B cell (primary cell): ENCODE data around the gene CADM1. TPM values are rescaled to one million over a fixed set of nuclear protein-coding genes. Genes with fewer than 3 reads are reported as not detected.

Experiments
- ATAC-seq: fragments of 200-7000 bp; cut with Tn5 transposase; one replicate; pipeline ENCODE4 v1.10.0; 2021; ENCODE audit warnings: low read depth, mild to moderate bottlenecking, moderate number of reproducible peaks, moderate library complexity
- CTCF ChIA-PET: fragments of 350-600 bp; sonication (Branson Sonifier 250); formaldehyde crosslinking; loops from one replicate; lab custom pipeline; 2021; ENCODE audit warnings: antibody characterized with exemption, inconsistent platforms; lab: Charles Lee
- POLR2A ChIA-PET: fragments of 350-600 bp; sonication (Branson Sonifier 250); formaldehyde crosslinking; loops from one replicate; lab custom pipeline; 2021; ENCODE audit warnings: antibody characterized with exemption; lab: Charles Lee
- DNase-seq: peaks from one replicate; pipeline ENCODE4 v3.0.0; 2013
- H2AFZ ChIP-seq: 2 replicates; pipeline ENCODE4 v1.6.1; 2012; ENCODE audit warnings: mild to moderate bottlenecking, low read depth, low read length; ENCODE audit not compliant: insufficient read depth, poor library complexity, severe bottlenecking
- H3K27ac ChIP-seq, 2 donors: 1 replicate in 1 of 2; 2 replicates in 1 of 2; pipeline ENCODE4 v1.5.1; 2012 to 2013; ENCODE audit warnings: low read length in 2 of 2, mild to moderate bottlenecking in 2 of 2, moderate library complexity in 1 of 2
- H3K27me3 ChIP-seq, 4 experiments: fragments of 200-600 bp in 1 of 4; sonication (generic) in 1 of 4; replicated peaks in 1 of 4; 1 replicate in 2 of 4; 2 replicates in 2 of 4; pipeline versions ENCODE4 v1.6.1 to v1.7.0; 2013 to 2016; ENCODE audit warnings: low read length in 3 of 4, mild to moderate bottlenecking in 2 of 4, mixed read lengths in 1 of 4, moderate library complexity in 1 of 4; ENCODE audit not compliant: insufficient read depth in 4 of 4, control insufficient read depth in 3 of 4; ENCODE audit errors: control extremely low read depth in 1 of 4
- H3K36me3 ChIP-seq, 2 experiments: replicated peaks in 1 of 2; 1 replicate in 1 of 2; 2 replicates in 1 of 2; pipeline versions ENCODE4 v1.6.1 to v1.7.1; 2013; ENCODE audit warnings: low read length in 1 of 2; ENCODE audit not compliant: insufficient read depth in 2 of 2, control insufficient read depth in 1 of 2; ENCODE audit errors: control extremely low read depth in 1 of 2, extremely low read depth in 1 of 2
- H3K4me1 ChIP-seq, 2 donors: fragments of 200-600 bp in 1 of 2; sonication (generic) in 1 of 2; 1 replicate in 1 of 2; 2 replicates in 1 of 2; pipeline versions ENCODE4 v1.5.1 to v1.6.1; 2013 to 2017; ENCODE audit warnings: low read length in 2 of 2; ENCODE audit not compliant: control insufficient read depth in 2 of 2, insufficient read depth in 2 of 2
- H3K4me2 ChIP-seq: replicated peaks from 2 replicates; pipeline ENCODE3; 2012; ENCODE audit warnings: mild to moderate bottlenecking, low read depth, low read length; ENCODE audit not compliant: poor library complexity, severe bottlenecking
- H3K4me3 ChIP-seq, 5 experiments: fragments of 200-600 bp in 1 of 5; sonication (generic) in 1 of 5; 1 replicate in 3 of 5; 2 replicates in 2 of 5; pipeline versions ENCODE4 v1.5.1 to v1.7.0; 2011 to 2016; ENCODE audit warnings: low read length in 4 of 5, mild to moderate bottlenecking in 4 of 5, low read depth in 2 of 5, control low read depth in 1 of 5, moderate library complexity in 1 of 5; ENCODE audit not compliant: insufficient read depth in 1 of 5; ENCODE audit errors: control extremely low read depth in 1 of 5, extremely low read depth in 1 of 5
- H3K79me2 ChIP-seq: fragments of 200-600 bp; sonication (generic); one replicate; pipeline ENCODE4 v1.6.0; 2016; ENCODE audit warnings: low read length; ENCODE audit not compliant: control insufficient read depth, insufficient read depth
- H3K9ac ChIP-seq: fragments of 200-600 bp; sonication (generic); 2 replicates; pipeline ENCODE4 v1.6.1; 2017; ENCODE audit warnings: mild to moderate bottlenecking, low read length, moderate library complexity
- H3K9me3 ChIP-seq, 3 donors: one replicate each; pipeline versions ENCODE4 v1.6.1 to v1.7.1; 2013; ENCODE audit warnings: low read length in 2 of 3; ENCODE audit not compliant: control insufficient read depth in 2 of 3, insufficient read depth in 1 of 3; ENCODE audit errors: control extremely low read depth in 1 of 3
- H4K20me1 ChIP-seq: 2 replicates; pipeline ENCODE4 v1.6.0; 2012; ENCODE audit warnings: mild to moderate bottlenecking, low read length; ENCODE audit not compliant: insufficient read depth, control insufficient read depth, poor library complexity, severe bottlenecking
- H3K27ac Mint-ChIP-seq: one replicate; pipeline ENCODE4 v1.8.0; 2021; ENCODE audit warnings: mixed read lengths
- H3K27me3 Mint-ChIP-seq: one replicate; pipeline ENCODE4 v1.8.0; 2021; ENCODE audit warnings: mixed read lengths
- H3K4me1 Mint-ChIP-seq: one replicate; pipeline ENCODE4 v1.8.0; 2021; ENCODE audit warnings: mixed read lengths
- H3K4me3 Mint-ChIP-seq: one replicate; pipeline ENCODE4 v1.8.0; 2021; ENCODE audit warnings: mixed read lengths
- H3K9me3 Mint-ChIP-seq: one replicate; pipeline ENCODE4 v1.8.0; 2022; ENCODE audit warnings: mixed read lengths; ENCODE audit not compliant: insufficient read depth
- CTCF ChIP-seq: fragments of 200-600 bp; IDR thresholded peaks from one replicate; pipeline ENCODE4 v1.8.0; 2022; ENCODE audit warnings: antibody characterized with exemption, mild to moderate bottlenecking
- EZH2 ChIP-seq: IDR thresholded peaks from 2 replicates; pipeline ENCODE4 v1.6.1; 2012; ENCODE audit warnings: borderline replicate concordance, low read depth, mild to moderate bottlenecking, moderate library complexity, low read length; ENCODE audit not compliant: insufficient read depth, poor library complexity, severe bottlenecking
- WGBS: methylation state at CpG from one replicate; pipeline ENCODE4 v1.1.5; 2013; ENCODE audit warnings: missing lambda C conversion rate; ENCODE audit not compliant: insufficient coverage; 5-methylcytosine and 5-hydroxymethylcytosine counted together
- intact Hi-C: fragments of 100-400 bp; cut with micrococcal nuclease; formaldehyde crosslinking; loops from one replicate; pipeline ENCODE4 v1.10.0; 2022
- polyA plus RNA-seq: library from polyadenylated mRNA; depleted of rRNA; stranded (reverse); fragments of >200 nt; gene quantifications from 2 replicates; pipeline ENCODE4 v1.2.3, GENCODE V29; 2012
- total RNA-seq, 2 donors: library from RNA; stranded (reverse); fragments of 120-200 nt in 1 of 2; gene quantifications; 1 replicate in 1 of 2; 2 replicates in 1 of 2; pipeline versions ENCODE4 v1.2.3 to v1.2.4, GENCODE V29; 2013 to 2022

CADM1 gene
- total and polyA plus RNA-seq, 2 donors (not counting 1 experiment from before 2014, with no cell fraction given): 0.43 to 0.49 TPM

GRCh38 chr11:115384236-115384635 is 120.0 kb downstream of the CADM1 start:
- TF ChIP-seq EZH2 (no peak), CTCF (no peak)
- no peak overlapping the region for H3K4me3 ChIP-seq
- WGBS: 93% methylated on average over 2 of the region's 2 CpGs

GRCh38 chr11:115383431-115383830 is 120.8 kb downstream of the CADM1 start:
- Mint-ChIP-seq H3K27me3 (peaks cover 12% of the 10 kb centered on the region), H3K4me3 (no peak overlapping the region), H3K27ac (no peak overlapping the region), H3K9me3 (no peaks in the 10 kb centered on the region), H3K4me1 (no peaks in the 10 kb centered on the region)
- TF ChIP-seq EZH2 (no peak), CTCF (no peak)
- POLR2A ChIA-PET: no interaction called here
- intact Hi-C loops: no loop called here
- Histone ChIP-seq H3K36me3 (no peaks in the 10 kb centered on the region), H3K4me2 (no peak overlapping the region), H3K4me1 (no peaks in the 10 kb centered on the region), H3K79me2 (no peaks in the 10 kb centered on the region), H3K27me3 (no peaks in the 10 kb centered on the region), H3K9me3 (no peaks in the 10 kb centered on the region), H3K9ac (no peak overlapping the region), H2AFZ (no peak overlapping the region), H3K4me3 (no peak overlapping the region), H4K20me1 (no peaks in the 10 kb centered on the region), H3K27ac (no peak overlapping the region)
- WGBS: 57% methylated on average over 2 of the region's 3 CpGs
- ATAC-seq (no peak), DNase-seq (no peak)
- CTCF ChIA-PET: no interaction called here

More at GRCh38 chr11:115384236-115384635, 120.0 kb downstream of the CADM1 start:
- Histone ChIP-seq H2AFZ (no peak overlapping the region), H3K9ac (no peak overlapping the region), H3K36me3 (no peaks in the 10 kb centered on the region), H3K4me1 (no peaks in the 10 kb centered on the region), H3K79me2 (no peaks in the 10 kb centered on the region), H4K20me1 (no peaks in the 10 kb centered on the region), H3K9me3 (no peaks in the 10 kb centered on the region), H3K4me2 (no peak overlapping the region), H3K27ac (no peak overlapping the region), H3K27me3 (no peaks in the 10 kb centered on the region)
- Mint-ChIP-seq H3K27me3 (peaks cover 15% of the 10 kb centered on the region), H3K4me1 (no peaks in the 10 kb centered on the region), H3K4me3 (no peak overlapping the region), H3K9me3 (no peaks in the 10 kb centered on the region), H3K27ac (no peak overlapping the region)
- no peak for DNase-seq
- ChIA-PET POLR2A (no interaction called here), CTCF (no interaction called here)
- intact Hi-C loops: no loop called here
- ATAC-seq: no peak
